ENCODE data around the gene TXLNB. TPM values are rescaled to one million over a fixed set of nuclear protein-coding genes. Genes with fewer than 3 reads are reported as not detected.

TXLNB gene
- total and polyA plus RNA-seq, 2 donors (not counting 1 experiment from before 2014, with no cell fraction given) = 3.4 to 3.6 TPM

DNA sequence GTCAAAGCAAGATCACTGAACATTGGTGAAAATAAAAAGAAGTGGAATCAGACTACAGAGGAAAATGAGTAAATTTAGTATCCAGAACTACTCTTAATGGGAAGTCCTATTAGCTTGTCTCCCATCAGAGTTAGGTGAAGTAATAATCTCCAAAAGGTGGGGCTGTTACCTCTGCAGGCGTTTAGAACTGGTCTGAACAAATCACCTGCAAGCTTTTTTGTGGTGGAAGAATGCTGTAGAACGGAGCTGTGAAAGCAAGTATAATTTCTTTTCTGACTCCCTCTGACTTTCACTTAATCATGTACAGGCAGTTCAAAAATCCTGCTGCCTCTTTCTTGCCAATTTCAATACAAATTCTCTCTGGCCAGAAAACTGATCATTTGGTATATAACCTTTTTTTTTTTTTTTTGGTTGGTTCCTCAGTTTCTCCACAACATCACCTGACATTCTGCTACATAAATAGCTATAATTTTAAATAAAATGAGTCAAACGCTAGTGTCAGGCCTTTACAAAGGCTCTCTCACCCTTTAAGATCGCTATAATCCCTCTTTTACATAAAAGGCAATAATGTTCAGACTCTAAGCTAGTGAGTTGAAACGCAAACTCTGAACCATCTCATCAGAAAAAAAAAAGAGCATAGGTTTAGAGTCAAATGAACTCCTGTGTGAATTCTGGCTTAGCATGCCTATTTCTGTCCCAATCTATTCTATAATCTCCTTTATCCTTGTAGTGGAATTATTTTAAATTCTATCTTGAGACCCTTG is 43.8 kb upstream of the TXLNB start:
- DNase-seq = no peak
- no peak for ATAC-seq (ENCODE audit: low read depth)
- Histone ChIP-seq H3K79me2 (ENCODE audit: control insufficient read depth, insufficient read depth, low read length) (no peaks in the 10 kb centered on the region), H2AFZ (ENCODE audit: insufficient read depth, low read depth, low read length, poor library complexity, severe bottlenecking) (no peak overlapping the region), H3K4me3 (ENCODE audit: control extremely low read depth in 1 of 5, extremely low read depth in 1 of 5, insufficient read depth in 1 of 5, low read depth in 2 of 5, low read length in 4 of 5) (no peak overlapping the region), H4K20me1 (ENCODE audit: control insufficient read depth, insufficient read depth, low read length, poor library complexity, severe bottlenecking) (no peaks in the 10 kb centered on the region), H3K9ac (ENCODE audit: low read length) (no peak overlapping the region), H3K4me2 (replicated peaks; ENCODE audit: low read depth, low read length, poor library complexity, severe bottlenecking) (no peak overlapping the region), H3K9me3 (ENCODE audit: control extremely low read depth in 1 of 3, control insufficient read depth in 2 of 3, insufficient read depth in 1 of 3, low read length in 2 of 3) (no peaks in the 10 kb centered on the region), H3K27ac (ENCODE audit: low read length in 2 of 2) (no peak overlapping the region), H3K27me3 (replicated peaks in 1 of 4; ENCODE audit: control extremely low read depth in 1 of 4, control insufficient read depth in 3 of 4, insufficient read depth in 4 of 4, low read length in 3 of 4) (no peaks in the 10 kb centered on the region), H3K4me1 (ENCODE audit: control insufficient read depth in 2 of 2, insufficient read depth in 2 of 2, low read length in 2 of 2) (no peaks in the 10 kb centered on the region), H3K36me3 (replicated peaks in 1 of 2; ENCODE audit: control extremely low read depth in 1 of 2, control insufficient read depth in 1 of 2, extremely low read depth in 1 of 2, insufficient read depth in 2 of 2, low read length in 1 of 2) (no peaks in the 10 kb centered on the region)
- Mint-ChIP-seq H3K4me1 (peaks cover 10% of the 10 kb centered on the region), H3K9me3 (ENCODE audit: insufficient read depth) (no peaks in the 10 kb centered on the region), H3K27me3 (no peaks in the 10 kb centered on the region), H3K27ac (no peak overlapping the region), H3K4me3 (no peak overlapping the region)
- TF ChIP-seq, protein P1, sequence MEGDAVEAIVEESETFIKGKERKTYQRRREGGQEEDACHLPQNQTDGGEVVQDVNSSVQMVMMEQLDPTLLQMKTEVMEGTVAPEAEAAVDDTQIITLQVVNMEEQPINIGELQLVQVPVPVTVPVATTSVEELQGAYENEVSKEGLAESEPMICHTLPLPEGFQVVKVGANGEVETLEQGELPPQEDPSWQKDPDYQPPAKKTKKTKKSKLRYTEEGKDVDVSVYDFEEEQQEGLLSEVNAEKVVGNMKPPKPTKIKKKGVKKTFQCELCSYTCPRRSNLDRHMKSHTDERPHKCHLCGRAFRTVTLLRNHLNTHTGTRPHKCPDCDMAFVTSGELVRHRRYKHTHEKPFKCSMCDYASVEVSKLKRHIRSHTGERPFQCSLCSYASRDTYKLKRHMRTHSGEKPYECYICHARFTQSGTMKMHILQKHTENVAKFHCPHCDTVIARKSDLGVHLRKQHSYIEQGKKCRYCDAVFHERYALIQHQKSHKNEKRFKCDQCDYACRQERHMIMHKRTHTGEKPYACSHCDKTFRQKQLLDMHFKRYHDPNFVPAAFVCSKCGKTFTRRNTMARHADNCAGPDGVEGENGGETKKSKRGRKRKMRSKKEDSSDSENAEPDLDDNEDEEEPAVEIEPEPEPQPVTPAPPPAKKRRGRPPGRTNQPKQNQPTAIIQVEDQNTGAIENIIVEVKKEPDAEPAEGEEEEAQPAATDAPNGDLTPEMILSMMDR (IDR thresholded peaks at IDR 0.05) = no peak
- no peak for TF ChIP-seq EZH2 (IDR thresholded peaks at IDR 0.05; ENCODE audit: borderline replicate concordance, insufficient read depth, low read depth, low read length, poor library complexity, severe bottlenecking)
- intact Hi-C loops (cut with micrococcal nuclease) = no loop called here
- no CpG with 5 or more reads among the region's 5 CpGs for WGBS (ENCODE audit: insufficient coverage)
- ChIA-PET CTCF (interaction anchor here (0.6 to 1.7 kb wide), 5 partner anchors 8 to 116 kb away, joined by 3 to 8 read pairs (median 3); partner anchors contain the start of gene TXLNB), POLR2A (interaction anchor here (0.6 kb wide), 1 partner anchor 491 kb away, joined by 6 read pairs; no protein-coding TSS in a partner anchor)

DNA sequence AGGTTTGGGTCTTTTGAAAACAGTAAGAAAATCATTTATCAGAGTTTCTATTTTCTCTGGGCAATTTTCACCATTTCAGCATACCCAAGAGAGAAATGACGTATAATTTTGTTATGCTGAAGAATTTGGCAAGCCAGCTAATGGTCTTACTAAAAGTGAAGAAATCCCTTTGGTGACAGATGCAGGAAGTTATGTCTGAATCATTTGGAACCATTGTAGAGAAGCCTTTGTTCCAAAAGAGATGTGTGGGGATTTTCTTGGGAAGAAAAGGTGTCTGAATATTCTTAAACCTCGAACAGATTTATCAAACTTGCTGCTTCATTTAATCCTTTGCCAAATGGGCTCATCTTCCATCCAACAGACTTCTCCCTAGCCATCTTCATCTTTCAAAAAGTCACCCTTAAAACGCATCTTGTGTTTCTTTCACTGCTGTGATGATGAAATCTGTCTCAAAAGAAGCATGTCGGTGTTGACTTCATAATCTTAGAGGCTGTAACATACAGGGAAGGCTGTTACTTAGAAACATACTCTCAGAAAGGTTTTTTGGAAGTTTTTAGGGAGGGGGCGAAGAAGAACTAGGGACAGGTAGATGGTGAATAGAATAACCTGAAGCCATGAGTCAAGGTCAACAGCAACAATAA is 43.1 kb upstream of the TXLNB start:
- Histone ChIP-seq H2AFZ (ENCODE audit: insufficient read depth, low read depth, low read length, poor library complexity, severe bottlenecking) (no peak overlapping the region), H3K79me2 (ENCODE audit: control insufficient read depth, insufficient read depth, low read length) (no peaks in the 10 kb centered on the region), H3K4me1 (ENCODE audit: control insufficient read depth in 2 of 2, insufficient read depth in 2 of 2, low read length in 2 of 2) (no peaks in the 10 kb centered on the region), H3K4me3 (ENCODE audit: control extremely low read depth in 1 of 5, extremely low read depth in 1 of 5, insufficient read depth in 1 of 5, low read depth in 2 of 5, low read length in 4 of 5) (no peak overlapping the region), H3K27ac (ENCODE audit: low read length in 2 of 2) (no peak overlapping the region), H3K4me2 (replicated peaks; ENCODE audit: low read depth, low read length, poor library complexity, severe bottlenecking) (no peak overlapping the region), H3K27me3 (replicated peaks in 1 of 4; ENCODE audit: control extremely low read depth in 1 of 4, control insufficient read depth in 3 of 4, insufficient read depth in 4 of 4, low read length in 3 of 4) (no peaks in the 10 kb centered on the region), H3K9ac (ENCODE audit: low read length) (no peak overlapping the region), H3K9me3 (ENCODE audit: control extremely low read depth in 1 of 3, control insufficient read depth in 2 of 3, insufficient read depth in 1 of 3, low read length in 2 of 3) (no peaks in the 10 kb centered on the region), H3K36me3 (replicated peaks in 1 of 2; ENCODE audit: control extremely low read depth in 1 of 2, control insufficient read depth in 1 of 2, extremely low read depth in 1 of 2, insufficient read depth in 2 of 2, low read length in 1 of 2) (no peaks in the 10 kb centered on the region), H4K20me1 (ENCODE audit: control insufficient read depth, insufficient read depth, low read length, poor library complexity, severe bottlenecking) (no peaks in the 10 kb centered on the region)
- Mint-ChIP-seq H3K4me3 (no peak overlapping the region), H3K9me3 (ENCODE audit: insufficient read depth) (no peaks in the 10 kb centered on the region), H3K27ac (no peak overlapping the region), H3K27me3 (no peaks in the 10 kb centered on the region), H3K4me1 (peaks cover 15% of the 10 kb centered on the region)
- CTCF ChIA-PET = interaction anchor here (0.8 to 1.7 kb wide), 2 partner anchors 30 to 520 kb away, joined by 3 to 8 read pairs; no protein-coding TSS in a partner anchor
- ATAC-seq (ENCODE audit: low read depth) (no peak), DNase-seq (no peak)
- intact Hi-C loops (cut with micrococcal nuclease) = no loop called here
- POLR2A ChIA-PET = interaction anchor here (0.6 kb wide), 1 partner anchor 491 kb away, joined by 6 read pairs; no protein-coding TSS in a partner anchor
- TF ChIP-seq, protein P1 (IDR thresholded peaks at IDR 0.05) = no peak
- no peak for TF ChIP-seq EZH2 (IDR thresholded peaks at IDR 0.05; ENCODE audit: borderline replicate concordance, insufficient read depth, low read depth, low read length, poor library complexity, severe bottlenecking)
- WGBS (ENCODE audit: insufficient coverage) = no CpG with 5 or more reads among the region's 5 CpGs

All from B cell (primary cell).